T-helper 17 cell (primary cell): ENCODE results near the gene SCN1B. TPM values are rescaled to one million over a fixed set of nuclear protein-coding genes. Genes with fewer than 3 reads are reported as not detected.
"Not testable (repeated sequence)": the region's sequence is repeated elsewhere in the genome, so short reads cannot be mapped to it uniquely, and the experiment has no call there.

Experiments used
- ATAC-seq: fragments of 150-1000 bp; cut with Tn5 transposase; 2 replicates; pipeline ENCODE4 v1.10.0; 2021; ENCODE audit warnings: mild to moderate bottlenecking, moderate library complexity
- DNase-seq, 3 donors: peaks; one replicate each; pipeline versions ENCODE4 v3.0.0 to v3.0.0-alpha.2; 2020 to 2021
- H3K9me3 ChIP-seq: one replicate; pipeline ENCODE4 v1.7.0; 2013; ENCODE audit warnings: low read length, mild to moderate bottlenecking; ENCODE audit not compliant: control insufficient read depth, poor library complexity, severe bottlenecking
- H3K27ac Mint-ChIP-seq: one replicate; pipeline ENCODE4 v1.8.0; 2022; ENCODE audit warnings: mild to moderate bottlenecking, moderate library complexity, mixed read lengths
- H3K27me3 Mint-ChIP-seq: one replicate; pipeline ENCODE4 v1.8.0; 2022; ENCODE audit warnings: mixed read lengths
- H3K36me3 Mint-ChIP-seq: one replicate; pipeline ENCODE4 v1.8.0; 2022; ENCODE audit warnings: low read depth, mixed read lengths
- H3K4me1 Mint-ChIP-seq: one replicate; pipeline ENCODE4 v1.8.0; 2022; ENCODE audit warnings: mild to moderate bottlenecking, mixed read lengths
- H3K4me3 Mint-ChIP-seq: one replicate; pipeline ENCODE4 v1.8.0; 2022; ENCODE audit warnings: mild to moderate bottlenecking, moderate library complexity, mixed read lengths
- total RNA-seq, 4 donors: library from RNA in 2 of 4; stranded (reverse) in 2 of 4; gene quantifications; one replicate each; pipeline ENCODE4 v1.2.3 and lab custom pipeline; 2022 to 2026

Gene SCN1B
- total RNA-seq, 2 donors from 2014 or later = 1.9 to 6.2 TPM

DNA sequence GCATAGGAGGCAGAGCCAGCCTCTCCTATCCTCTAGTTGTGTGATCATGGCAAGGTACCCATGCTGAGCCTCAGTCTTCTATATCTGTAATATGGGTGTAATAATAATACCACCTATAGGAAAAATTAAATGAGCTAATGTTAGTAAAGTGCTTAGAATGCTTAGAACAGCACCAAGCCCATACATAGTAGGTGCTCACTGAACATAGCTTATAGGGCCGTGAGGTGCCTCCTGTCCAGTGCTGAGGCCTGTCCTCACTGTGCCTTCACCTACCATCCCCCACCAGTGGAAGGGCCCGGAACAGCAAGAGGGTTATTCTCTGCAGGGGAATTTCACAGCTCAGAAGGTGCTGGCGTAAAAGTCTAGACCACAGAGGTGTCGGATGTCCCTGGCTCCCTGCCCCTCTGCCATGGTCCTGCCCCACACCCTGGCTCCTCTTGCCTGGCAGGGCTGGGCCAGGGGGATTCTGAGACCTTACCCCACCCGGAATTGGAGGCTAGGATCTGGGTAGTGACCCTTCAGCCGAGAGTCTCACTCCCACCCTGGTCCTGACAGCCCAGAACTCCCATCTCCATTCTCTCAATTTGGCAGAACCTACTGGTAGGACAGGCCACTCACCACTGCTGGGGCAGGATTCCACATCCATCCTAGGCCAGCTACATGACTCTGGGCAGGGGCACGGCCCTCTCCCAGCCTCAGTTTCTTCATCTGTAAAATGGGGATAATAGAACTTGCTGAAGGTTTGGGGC is 2.2 kb upstream of the SCN1B start:
- Mint-ChIP-seq H3K27me3 (peaks cover 8% of the 10 kb centered on the region), H3K4me1 (peaks cover 12% of the 10 kb centered on the region), H3K36me3 (peaks cover 4% of the 10 kb centered on the region), H3K4me3 (peak overlapping the region; percentile 66), H3K27ac (no peak overlapping the region)
- no peaks in the 10 kb centered on the region for H3K9me3 ChIP-seq
- ATAC-seq (no peak), DNase-seq (no peak)

GRCh38 chr19:35028600-35028885 is 1.7 kb upstream of the SCN1B start:
- Mint-ChIP-seq H3K4me3 (peak overlapping the region; percentile 66), H3K4me1 (peaks cover 13% of the 10 kb centered on the region)
- not testable (repeated sequence) for H3K9me3 ChIP-seq, H3K27me3 Mint-ChIP-seq, H3K36me3 Mint-ChIP-seq, ATAC-seq, H3K27ac Mint-ChIP-seq, DNase-seq

DNA sequence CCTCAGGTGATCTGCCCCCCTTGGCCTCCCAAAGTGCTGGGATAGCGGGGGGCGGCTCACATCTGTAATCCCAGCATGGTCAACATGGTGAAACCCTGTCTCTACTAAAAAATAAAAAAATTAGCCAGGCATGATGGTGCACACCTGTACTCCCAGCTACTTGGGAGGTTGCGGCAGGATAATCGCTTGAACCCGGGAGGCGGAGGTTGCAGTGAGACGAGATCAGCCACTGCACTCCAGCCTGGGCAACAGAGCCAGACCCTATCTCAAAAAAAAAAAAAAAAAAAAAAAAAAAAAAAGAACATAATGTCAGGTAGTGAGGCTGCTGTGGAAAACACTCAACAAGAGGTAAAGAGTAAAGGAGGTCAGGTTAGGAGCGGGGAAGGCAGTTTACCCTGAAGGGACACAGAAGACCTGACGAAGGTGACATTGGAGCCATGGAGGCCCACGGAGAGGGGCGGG is 964 bp upstream of the SCN1B start:
- not testable (repeated sequence) for DNase-seq, ATAC-seq, H3K9me3 ChIP-seq, H3K27ac Mint-ChIP-seq, H3K27me3 Mint-ChIP-seq, H3K36me3 Mint-ChIP-seq
- H3K4me1 Mint-ChIP-seq = peaks cover 13% of the 10 kb centered on the region
- peak overlapping the region; percentile 83 for H3K4me3 Mint-ChIP-seq

- Mint-ChIP-seq H3K27me3 (peaks cover 8% of the 10 kb centered on the region), H3K36me3 (peaks cover 4% of the 10 kb centered on the region), H3K4me3 (peak overlapping the region; percentile 83), H3K27ac (no peak overlapping the region), H3K4me1 (peaks cover 13% of the 10 kb centered on the region)
- no peaks in the 10 kb centered on the region for H3K9me3 ChIP-seq
- DNase-seq (no peak), ATAC-seq (no peak)
Measured at GRCh38 chr19:35029737-35030256, 473 bp upstream of the SCN1B start.

- H3K9me3 ChIP-seq = no peaks in the 10 kb centered on the region
- Mint-ChIP-seq H3K4me3 (peak overlapping the region; percentile 96), H3K27me3 (peaks cover 8% of the 10 kb centered on the region), H3K36me3 (peaks cover 4% of the 10 kb centered on the region), H3K27ac (peak overlapping the region; percentile 89), H3K4me1 (peaks cover 13% of the 10 kb centered on the region)
- DNase-seq (no peak), ATAC-seq (no peak)
Measured at GRCh38 chr19:35031072-35031881, 1.0 kb downstream of the SCN1B start.

DNA sequence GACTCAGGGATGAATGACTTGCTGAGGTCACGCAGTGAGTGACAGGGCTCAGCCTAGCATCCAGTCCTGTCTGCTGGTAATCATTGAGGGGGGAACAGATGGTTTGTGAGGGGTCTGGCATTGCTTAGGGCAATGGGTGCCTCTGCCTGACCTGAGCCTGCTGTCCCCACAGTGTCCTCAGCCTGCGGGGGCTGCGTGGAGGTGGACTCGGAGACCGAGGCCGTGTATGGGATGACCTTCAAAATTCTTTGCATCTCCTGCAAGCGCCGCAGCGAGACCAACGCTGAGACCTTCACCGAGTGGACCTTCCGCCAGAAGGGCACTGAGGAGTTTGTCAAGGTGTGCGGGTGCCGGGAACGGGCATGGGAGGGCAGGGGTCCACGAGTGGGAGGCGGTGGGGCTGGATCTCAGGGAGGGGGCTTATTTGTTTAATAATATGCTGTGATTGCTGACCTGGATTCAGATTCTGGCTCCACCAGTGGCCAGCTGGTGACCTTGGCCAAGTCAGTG is 2.1 kb downstream of the SCN1B start:
- H3K9me3 ChIP-seq = no peaks in the 10 kb centered on the region
- no peak for ATAC-seq
- peaks cover 4% of the 10 kb centered on the region for H3K36me3 Mint-ChIP-seq
- no peak overlapping the region for H3K27ac Mint-ChIP-seq
- H3K4me3 Mint-ChIP-seq = no peak overlapping the region
- peaks cover 13% of the 10 kb centered on the region for H3K4me1 Mint-ChIP-seq
- peaks cover 8% of the 10 kb centered on the region for H3K27me3 Mint-ChIP-seq
- no peak for DNase-seq

GRCh38 chr19:35033067-35034004 is 3.1 kb downstream of the SCN1B start:
- H3K27me3 Mint-ChIP-seq = peaks cover 8% of the 10 kb centered on the region
- H3K36me3 Mint-ChIP-seq = peaks cover 4% of the 10 kb centered on the region
- DNase-seq (no peak), ATAC-seq (no peak)
- peaks cover 10% of the 10 kb centered on the region for H3K4me1 Mint-ChIP-seq
- H3K9me3 ChIP-seq = no peaks in the 10 kb centered on the region
- no peak overlapping the region for H3K4me3 Mint-ChIP-seq
- no peak overlapping the region for H3K27ac Mint-ChIP-seq

- Mint-ChIP-seq H3K4me3 (no peak overlapping the region), H3K36me3 (peaks cover 4% of the 10 kb centered on the region)
- no peak for ATAC-seq
Measured at GRCh38 chr19:35034005-35034502, 3.8 kb downstream of the SCN1B start.

GRCh38 chr19:35034588-35035382 is 4.5 kb downstream of the SCN1B start:
- H3K27ac Mint-ChIP-seq = no peak overlapping the region
- H3K36me3 Mint-ChIP-seq = peaks cover 4% of the 10 kb centered on the region
- peaks cover 8% of the 10 kb centered on the region for H3K27me3 Mint-ChIP-seq
- no peaks in the 10 kb centered on the region for H3K9me3 ChIP-seq
- no peak for DNase-seq
- no peak for ATAC-seq
- H3K4me1 Mint-ChIP-seq = peaks cover 11% of the 10 kb centered on the region
- no peak overlapping the region for H3K4me3 Mint-ChIP-seq

More at GRCh38 chr19:35034005-35034502, 3.8 kb downstream of the SCN1B start:
- DNase-seq = no peak
- H3K4me1 Mint-ChIP-seq = peaks cover 10% of the 10 kb centered on the region
- H3K27ac Mint-ChIP-seq = no peak overlapping the region
- no peaks in the 10 kb centered on the region for H3K9me3 ChIP-seq
- peaks cover 8% of the 10 kb centered on the region for H3K27me3 Mint-ChIP-seq

GRCh38 chr19:35037716-35038622 is 7.7 kb downstream of the SCN1B start:
- ATAC-seq = no peak
- peaks cover 15% of the 10 kb centered on the region for H3K4me1 Mint-ChIP-seq
- no peak overlapping the region for H3K4me3 Mint-ChIP-seq

More at GRCh38 chr19:35037716-35038622, 7.7 kb downstream of the SCN1B start:
- no peaks in the 10 kb centered on the region for H3K9me3 ChIP-seq
- Mint-ChIP-seq H3K27ac (no peak overlapping the region), H3K36me3 (no peaks in the 10 kb centered on the region), H3K27me3 (no peaks in the 10 kb centered on the region)
- no peak for DNase-seq
